Transverse colon (tissue), 3 donors: ENCODE measurements around the gene DNAJC5.

Source experiments
- CTCF ChIP-seq, 5 experiments: fragments of 200-600 bp in 3 of 5; fragments of 450-650 bp in 2 of 5; sonication (generic) in 3 of 5; IDR thresholded peaks; 1 replicate in 2 of 5; 2 replicates in 3 of 5; pipeline ENCODE4 v1.5.1; 2016 to 2017; ENCODE audit warnings: antibody characterized with exemption in 5 of 5, inconsistent platforms in 3 of 5, mild to moderate bottlenecking in 2 of 5, moderate library complexity in 1 of 5
- POLR2A ChIP-seq: fragments of 450-650 bp; IDR thresholded peaks from one replicate; pipeline ENCODE4 v1.6.1; 2016; ENCODE audit warnings: antibody characterized with exemption, mild to moderate bottlenecking, moderate library complexity

- TF ChIP-seq POLR2A (no peak), CTCF (IDR thresholded peaks at IDR 0.05) (no peak)
Observed at GRCh38 chr20:63942969-63943807, 48.3 kb downstream of the DNAJC5 start.
